Gastrocnemius medialis (tissue), 4 donors: ENCODE data around the gene FASTK.

Experiments
- POLR2A ChIP-seq, 2 donors: fragments of 450-650 bp; IDR thresholded peaks; one replicate each; pipeline ENCODE4 v1.6.1; 2017; ENCODE audit warnings: antibody characterized with exemption in 2 of 2, mild to moderate bottlenecking in 2 of 2, moderate library complexity in 2 of 2
- TF ChIP-seq, protein P1 (sequence below), 5 experiments: fragments of 450-650 bp in 3 of 5; fragments of 200-600 bp in 2 of 5; sonication (generic) in 2 of 5; IDR thresholded peaks in 4 of 5; conservative IDR thresholded peaks in 1 of 5; 1 replicate in 4 of 5; 2 replicates in 1 of 5; pipeline ENCODE4 v1.5.1; 2016 to 2019; ENCODE audit warnings: antibody characterized with exemption in 5 of 5, mild to moderate bottlenecking in 3 of 5, moderate library complexity in 3 of 5

DNA sequence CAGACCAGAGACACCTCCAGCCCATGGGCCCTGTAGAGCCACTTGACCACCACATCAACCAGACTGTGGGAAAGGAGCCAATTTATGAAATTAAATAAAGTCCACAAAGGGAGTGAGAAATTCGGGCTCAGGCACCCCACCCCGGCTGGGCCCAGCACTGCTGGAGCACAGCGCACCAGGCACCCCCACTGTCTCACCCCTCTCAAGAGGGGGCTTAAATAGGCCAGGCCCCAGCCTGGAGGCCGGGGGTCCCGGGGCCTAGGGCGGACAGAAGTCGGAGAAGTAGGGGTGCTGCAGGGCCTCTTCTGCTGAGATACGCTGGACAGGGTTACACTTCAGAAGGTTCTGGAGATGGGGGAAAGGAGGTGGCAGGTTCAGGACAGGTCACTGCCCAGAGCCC lies 26.9 kb downstream of the FASTK start:
- TF ChIP-seq, protein P1, sequence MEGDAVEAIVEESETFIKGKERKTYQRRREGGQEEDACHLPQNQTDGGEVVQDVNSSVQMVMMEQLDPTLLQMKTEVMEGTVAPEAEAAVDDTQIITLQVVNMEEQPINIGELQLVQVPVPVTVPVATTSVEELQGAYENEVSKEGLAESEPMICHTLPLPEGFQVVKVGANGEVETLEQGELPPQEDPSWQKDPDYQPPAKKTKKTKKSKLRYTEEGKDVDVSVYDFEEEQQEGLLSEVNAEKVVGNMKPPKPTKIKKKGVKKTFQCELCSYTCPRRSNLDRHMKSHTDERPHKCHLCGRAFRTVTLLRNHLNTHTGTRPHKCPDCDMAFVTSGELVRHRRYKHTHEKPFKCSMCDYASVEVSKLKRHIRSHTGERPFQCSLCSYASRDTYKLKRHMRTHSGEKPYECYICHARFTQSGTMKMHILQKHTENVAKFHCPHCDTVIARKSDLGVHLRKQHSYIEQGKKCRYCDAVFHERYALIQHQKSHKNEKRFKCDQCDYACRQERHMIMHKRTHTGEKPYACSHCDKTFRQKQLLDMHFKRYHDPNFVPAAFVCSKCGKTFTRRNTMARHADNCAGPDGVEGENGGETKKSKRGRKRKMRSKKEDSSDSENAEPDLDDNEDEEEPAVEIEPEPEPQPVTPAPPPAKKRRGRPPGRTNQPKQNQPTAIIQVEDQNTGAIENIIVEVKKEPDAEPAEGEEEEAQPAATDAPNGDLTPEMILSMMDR (IDR thresholded peaks at IDR 0.05 in 4 of 5, conservative IDR thresholded peaks at IDR 0.05 in 1 of 5): no peak
- TF ChIP-seq POLR2A (IDR thresholded peaks at IDR 0.05): no peak
